ENCODE results near the gene MSLN. TPM values are rescaled to one million over a fixed set of nuclear protein-coding genes. Genes with fewer than 3 reads are reported as not detected.

The MSLN gene
- total RNA-seq, 1 donor from 2014 or later = not detected

- CTCF ChIA-PET = no interaction called here
- H3K4me1 Mint-ChIP-seq = no peaks in the 10 kb centered on the region
- DNase-seq (no peak), ATAC-seq (ENCODE audit: low read depth) (no peak)
- H3K27me3 Mint-ChIP-seq = peaks cover 10% of the 10 kb centered on the region
- TF ChIP-seq CTCF (IDR thresholded peaks at IDR 0.05) = no peak
- intact Hi-C loops (cut with micrococcal nuclease) = loop anchor here (10.0 kb wide), 1 partner anchor 385 kb away; the partner anchor contains the start of gene NME4
- H3K9me3 Mint-ChIP-seq = no peaks in the 10 kb centered on the region
- no peak overlapping the region for H3K4me3 Mint-ChIP-seq
- H3K27ac Mint-ChIP-seq = no peak overlapping the region
- H3K36me3 Mint-ChIP-seq (ENCODE audit: low read depth) = peaks cover 3% of the 10 kb centered on the region
- POLR2A ChIA-PET = no interaction called here
Measured at GRCh38 chr16:780296-780695, 19.8 kb downstream of the MSLN start.

GRCh38 chr16:781346-782010 is 20.9 kb downstream of the MSLN start:
- peaks cover 6% of the 10 kb centered on the region for H3K36me3 Mint-ChIP-seq (ENCODE audit: low read depth)
- ChIA-PET CTCF (no interaction called here), POLR2A (no interaction called here)
- no peak overlapping the region for H3K4me3 Mint-ChIP-seq
- no peak for TF ChIP-seq CTCF (IDR thresholded peaks at IDR 0.05)
- intact Hi-C loops (cut with micrococcal nuclease) = loop anchor here (10.0 kb wide), 1 partner anchor 387 kb away; the partner anchor contains the start of gene NME4
- ATAC-seq (ENCODE audit: low read depth) (no peak), DNase-seq (no peak)
- H3K27ac Mint-ChIP-seq = no peak overlapping the region
- H3K27me3 Mint-ChIP-seq = peaks cover 10% of the 10 kb centered on the region
- no peaks in the 10 kb centered on the region for H3K9me3 Mint-ChIP-seq
- no peaks in the 10 kb centered on the region for H3K4me1 Mint-ChIP-seq

GRCh38 chr16:782258-782657 is 21.7 kb downstream of the MSLN start:
- no peak for TF ChIP-seq CTCF (IDR thresholded peaks at IDR 0.05)
- ChIA-PET CTCF (interaction anchor here (1.5 kb wide), 1 partner anchor 70 kb away, joined by 4 read pairs; no protein-coding TSS in a partner anchor), POLR2A (interaction anchor here (1.0 kb wide), 1 partner anchor 54 kb away, joined by 3 read pairs; no protein-coding TSS in a partner anchor)
- no peak overlapping the region for H3K27ac Mint-ChIP-seq
- no peak overlapping the region for H3K4me3 Mint-ChIP-seq
- H3K36me3 Mint-ChIP-seq (ENCODE audit: low read depth) = peaks cover 8% of the 10 kb centered on the region
- H3K4me1 Mint-ChIP-seq = peaks cover 2% of the 10 kb centered on the region
- no peaks in the 10 kb centered on the region for H3K9me3 Mint-ChIP-seq
- ATAC-seq (ENCODE audit: low read depth) (no peak), DNase-seq (no peak)
- intact Hi-C loops (cut with micrococcal nuclease) = loop anchor here (10.0 kb wide), 1 partner anchor 387 kb away; the partner anchor contains the start of gene NME4
- H3K27me3 Mint-ChIP-seq = peaks cover 8% of the 10 kb centered on the region

- Mint-ChIP-seq H3K36me3 (ENCODE audit: low read depth) (peaks cover 8% of the 10 kb centered on the region), H3K27ac (no peak overlapping the region), H3K9me3 (no peaks in the 10 kb centered on the region), H3K4me1 (peaks cover 7% of the 10 kb centered on the region), H3K4me3 (no peak overlapping the region), H3K27me3 (peaks cover 4% of the 10 kb centered on the region)
- CTCF ChIA-PET = interaction anchor here (1.5 kb wide), 1 partner anchor 71 kb away, joined by 4 read pairs; no protein-coding TSS in a partner anchor
- POLR2A ChIA-PET = interaction anchor here (1.0 kb wide), 1 partner anchor 55 kb away, joined by 3 read pairs; no protein-coding TSS in a partner anchor
- intact Hi-C loops (cut with micrococcal nuclease) = loop anchor here (10.0 kb wide), 1 partner anchor 388 kb away; the partner anchor contains the start of gene NME4
- peak; percentile 14 for ATAC-seq (ENCODE audit: low read depth)
- no peak for TF ChIP-seq CTCF (IDR thresholded peaks at IDR 0.05)
- DNase-seq = no peak
Measured at GRCh38 chr16:782766-783403, 22.4 kb downstream of the MSLN start.

Measured in activated B cell treated with CpG ODN at 0.5 μM for 24 hours (primary cell).